ENCODE data around the gene THYN1.
"Not testable (repeated sequence)": the region's sequence is repeated elsewhere in the genome, so short reads cannot be mapped to it uniquely, and the experiment has no call there.

Gene THYN1

DNA sequence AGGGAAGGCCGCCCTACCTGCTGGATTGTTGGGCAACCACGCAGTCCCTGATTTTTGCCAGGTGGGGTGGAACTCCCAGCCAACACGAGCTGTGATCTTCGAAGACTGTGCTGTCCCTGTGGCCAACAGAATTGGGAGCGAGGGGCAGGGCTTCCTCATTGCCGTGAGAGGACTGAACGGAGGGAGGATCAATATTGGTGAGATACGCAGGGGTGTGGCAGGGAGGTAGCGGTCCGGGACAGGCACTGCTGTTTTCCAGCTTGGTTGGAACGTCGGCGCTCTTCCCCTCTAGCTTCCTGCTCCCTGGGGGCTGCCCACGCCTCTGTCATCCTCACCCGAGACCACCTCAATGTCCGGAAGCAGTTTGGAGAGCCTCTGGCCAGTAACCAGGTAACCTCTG lies 7.8 kb upstream of the THYN1 start:
- TF ChIP-seq ESRRG (CRISPR knock-in tag; IDR thresholded peaks at IDR 0.05): no peak
- TF ChIP-seq ZNF70 (CRISPR knock-in tag; IDR thresholded peaks at IDR 0.05): no peak
- TF ChIP-seq ZFP3 (CRISPR knock-in tag; IDR thresholded peaks at IDR 0.05): no peak
- TF ChIP-seq ZNF8 (CRISPR knock-in tag; IDR thresholded peaks at IDR 0.05): no peak
- no peak for TF ChIP-seq TCF4 (CRISPR knock-in tag; IDR thresholded peaks at IDR 0.05; ENCODE audit: borderline replicate concordance)
- TF ChIP-seq, protein P1, sequence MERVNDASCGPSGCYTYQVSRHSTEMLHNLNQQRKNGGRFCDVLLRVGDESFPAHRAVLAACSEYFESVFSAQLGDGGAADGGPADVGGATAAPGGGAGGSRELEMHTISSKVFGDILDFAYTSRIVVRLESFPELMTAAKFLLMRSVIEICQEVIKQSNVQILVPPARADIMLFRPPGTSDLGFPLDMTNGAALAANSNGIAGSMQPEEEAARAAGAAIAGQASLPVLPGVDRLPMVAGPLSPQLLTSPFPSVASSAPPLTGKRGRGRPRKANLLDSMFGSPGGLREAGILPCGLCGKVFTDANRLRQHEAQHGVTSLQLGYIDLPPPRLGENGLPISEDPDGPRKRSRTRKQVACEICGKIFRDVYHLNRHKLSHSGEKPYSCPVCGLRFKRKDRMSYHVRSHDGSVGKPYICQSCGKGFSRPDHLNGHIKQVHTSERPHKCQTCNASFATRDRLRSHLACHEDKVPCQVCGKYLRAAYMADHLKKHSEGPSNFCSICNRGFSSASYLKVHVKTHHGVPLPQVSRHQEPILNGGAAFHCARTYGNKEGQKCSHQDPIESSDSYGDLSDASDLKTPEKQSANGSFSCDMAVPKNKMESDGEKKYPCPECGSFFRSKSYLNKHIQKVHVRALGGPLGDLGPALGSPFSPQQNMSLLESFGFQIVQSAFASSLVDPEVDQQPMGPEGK (CRISPR knock-in tag; IDR thresholded peaks at IDR 0.05; ENCODE audit: borderline replicate concordance): no peak
- TF ChIP-seq BACH2 (CRISPR knock-in tag; IDR thresholded peaks at IDR 0.05; ENCODE audit: borderline replicate concordance): no peak
- no peak for TF ChIP-seq ZFP30 (CRISPR knock-in tag; IDR thresholded peaks at IDR 0.05)
- no peak for TF ChIP-seq PPARA (CRISPR knock-in tag; IDR thresholded peaks at IDR 0.05; ENCODE audit: borderline replicate concordance)
- no peak for ATAC-seq

DNA sequence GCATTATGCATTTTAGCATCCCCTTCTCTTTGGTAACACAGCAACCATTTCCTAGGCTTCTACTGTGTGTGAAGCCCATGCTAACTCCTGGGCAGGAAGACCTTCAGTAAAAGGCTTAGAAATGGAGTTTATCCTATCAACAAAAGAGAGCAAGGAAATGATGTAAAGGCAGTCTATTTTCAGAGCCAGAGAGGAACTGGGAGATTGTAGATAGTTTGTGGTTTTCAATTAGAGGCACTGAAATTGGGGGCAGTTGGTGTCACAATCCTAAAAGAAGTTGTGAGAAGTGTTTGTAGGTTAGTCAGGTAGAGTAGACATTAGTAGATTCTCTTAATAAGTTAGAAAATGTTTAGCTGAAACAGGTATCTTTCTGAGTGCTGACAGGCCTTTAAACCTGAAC lies 7.4 kb upstream of the THYN1 start:
- TF ChIP-seq ZFP3 (CRISPR knock-in tag; IDR thresholded peaks at IDR 0.05): no peak
- no peak for TF ChIP-seq ZFP30 (CRISPR knock-in tag; IDR thresholded peaks at IDR 0.05)
- TF ChIP-seq ZNF70 (CRISPR knock-in tag; IDR thresholded peaks at IDR 0.05): no peak
- no peak for ATAC-seq

DNA sequence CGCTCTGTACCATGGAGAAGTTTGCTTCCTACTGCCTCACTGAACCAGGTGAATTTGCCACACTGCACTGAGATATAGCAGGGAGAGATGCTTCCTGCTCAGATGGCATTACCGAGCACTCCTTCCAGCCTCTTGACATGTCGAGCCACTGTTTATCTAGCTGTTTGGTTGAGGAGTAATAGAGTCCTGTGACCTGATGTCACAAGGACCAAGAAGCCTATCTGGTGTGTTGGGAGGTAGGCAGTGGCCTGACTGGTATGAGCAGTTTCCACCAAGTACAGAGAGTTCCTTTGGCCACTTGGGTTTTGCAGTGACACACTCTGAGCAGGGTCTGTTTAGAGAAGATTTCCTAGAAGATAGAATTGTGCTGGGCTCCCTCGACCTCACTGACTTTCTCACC lies 5.4 kb upstream of the THYN1 start:
- TF ChIP-seq, protein P1 (CRISPR knock-in tag; IDR thresholded peaks at IDR 0.05; ENCODE audit: borderline replicate concordance): no peak
- TF ChIP-seq ZFP3 (CRISPR knock-in tag; IDR thresholded peaks at IDR 0.05) (no peak), ZNF70 (CRISPR knock-in tag; IDR thresholded peaks at IDR 0.05) (no peak), PPARA (CRISPR knock-in tag; IDR thresholded peaks at IDR 0.05; ENCODE audit: borderline replicate concordance) (no peak)
- ATAC-seq: no peak

DNA sequence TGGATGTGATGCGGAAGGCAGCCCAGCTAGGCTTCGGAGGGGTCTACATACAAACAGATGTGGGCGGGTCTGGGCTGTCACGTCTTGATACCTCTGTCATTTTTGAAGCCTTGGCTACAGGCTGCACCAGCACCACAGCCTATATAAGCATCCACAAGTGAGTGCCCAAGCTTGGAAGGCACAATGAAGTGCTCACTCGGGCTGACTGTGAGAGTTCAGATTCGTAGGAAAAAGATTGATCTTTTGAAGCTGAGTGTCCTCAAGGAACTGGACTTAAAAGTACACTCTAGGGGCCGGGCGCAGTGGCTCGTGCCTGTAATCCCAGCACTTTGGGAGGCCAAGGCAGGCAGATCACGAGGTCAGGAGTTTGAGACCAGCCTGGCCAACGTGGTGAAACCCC lies 3.9 kb upstream of the THYN1 start:
- ATAC-seq: no peak
- TF ChIP-seq, protein P1 (CRISPR knock-in tag; IDR thresholded peaks at IDR 0.05; ENCODE audit: borderline replicate concordance): no peak
- TF ChIP-seq, protein P2, sequence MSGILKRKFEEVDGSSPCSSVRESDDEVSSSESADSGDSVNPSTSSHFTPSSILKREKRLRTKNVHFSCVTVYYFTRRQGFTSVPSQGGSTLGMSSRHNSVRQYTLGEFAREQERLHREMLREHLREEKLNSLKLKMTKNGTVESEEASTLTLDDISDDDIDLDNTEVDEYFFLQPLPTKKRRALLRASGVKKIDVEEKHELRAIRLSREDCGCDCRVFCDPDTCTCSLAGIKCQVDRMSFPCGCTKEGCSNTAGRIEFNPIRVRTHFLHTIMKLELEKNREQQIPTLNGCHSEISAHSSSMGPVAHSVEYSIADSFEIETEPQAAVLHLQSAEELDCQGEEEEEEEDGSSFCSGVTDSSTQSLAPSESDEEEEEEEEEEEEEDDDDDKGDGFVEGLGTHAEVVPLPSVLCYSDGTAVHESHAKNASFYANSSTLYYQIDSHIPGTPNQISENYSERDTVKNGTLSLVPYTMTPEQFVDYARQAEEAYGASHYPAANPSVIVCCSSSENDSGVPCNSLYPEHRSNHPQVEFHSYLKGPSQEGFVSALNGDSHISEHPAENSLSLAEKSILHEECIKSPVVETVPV (CRISPR knock-in tag; IDR thresholded peaks at IDR 0.05): no peak
- TF ChIP-seq, protein P3, sequence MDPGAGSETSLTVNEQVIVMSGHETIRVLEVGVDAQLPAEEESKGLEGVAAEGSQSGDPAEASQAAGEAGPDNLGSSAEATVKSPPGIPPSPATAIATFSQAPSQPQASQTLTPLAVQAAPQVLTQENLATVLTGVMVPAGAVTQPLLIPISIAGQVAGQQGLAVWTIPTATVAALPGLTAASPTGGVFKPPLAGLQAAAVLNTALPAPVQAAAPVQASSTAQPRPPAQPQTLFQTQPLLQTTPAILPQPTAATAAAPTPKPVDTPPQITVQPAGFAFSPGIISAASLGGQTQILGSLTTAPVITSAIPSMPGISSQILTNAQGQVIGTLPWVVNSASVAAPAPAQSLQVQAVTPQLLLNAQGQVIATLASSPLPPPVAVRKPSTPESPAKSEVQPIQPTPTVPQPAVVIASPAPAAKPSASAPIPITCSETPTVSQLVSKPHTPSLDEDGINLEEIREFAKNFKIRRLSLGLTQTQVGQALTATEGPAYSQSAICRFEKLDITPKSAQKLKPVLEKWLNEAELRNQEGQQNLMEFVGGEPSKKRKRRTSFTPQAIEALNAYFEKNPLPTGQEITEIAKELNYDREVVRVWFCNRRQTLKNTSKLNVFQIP (CRISPR knock-in tag; IDR thresholded peaks at IDR 0.05; ENCODE audit: borderline replicate concordance, low read depth): no peak
- TF ChIP-seq BACH2 (CRISPR knock-in tag; IDR thresholded peaks at IDR 0.05; ENCODE audit: borderline replicate concordance) (no peak), TOX (CRISPR knock-in tag; IDR thresholded peaks at IDR 0.05; ENCODE audit: borderline replicate concordance) (no peak), PPARA (CRISPR knock-in tag; IDR thresholded peaks at IDR 0.05; ENCODE audit: borderline replicate concordance) (no peak), ZNF8 (CRISPR knock-in tag; IDR thresholded peaks at IDR 0.05) (no peak), CSDC2 (CRISPR knock-in tag; IDR thresholded peaks at IDR 0.05) (no peak), ESRRG (CRISPR knock-in tag; IDR thresholded peaks at IDR 0.05) (no peak), ZFP3 (CRISPR knock-in tag; IDR thresholded peaks at IDR 0.05) (no peak), ZC3H10 (CRISPR knock-in tag; IDR thresholded peaks at IDR 0.05) (no peak), TCF4 (CRISPR knock-in tag; IDR thresholded peaks at IDR 0.05; ENCODE audit: borderline replicate concordance) (no peak)
- TF ChIP-seq, protein P4, sequence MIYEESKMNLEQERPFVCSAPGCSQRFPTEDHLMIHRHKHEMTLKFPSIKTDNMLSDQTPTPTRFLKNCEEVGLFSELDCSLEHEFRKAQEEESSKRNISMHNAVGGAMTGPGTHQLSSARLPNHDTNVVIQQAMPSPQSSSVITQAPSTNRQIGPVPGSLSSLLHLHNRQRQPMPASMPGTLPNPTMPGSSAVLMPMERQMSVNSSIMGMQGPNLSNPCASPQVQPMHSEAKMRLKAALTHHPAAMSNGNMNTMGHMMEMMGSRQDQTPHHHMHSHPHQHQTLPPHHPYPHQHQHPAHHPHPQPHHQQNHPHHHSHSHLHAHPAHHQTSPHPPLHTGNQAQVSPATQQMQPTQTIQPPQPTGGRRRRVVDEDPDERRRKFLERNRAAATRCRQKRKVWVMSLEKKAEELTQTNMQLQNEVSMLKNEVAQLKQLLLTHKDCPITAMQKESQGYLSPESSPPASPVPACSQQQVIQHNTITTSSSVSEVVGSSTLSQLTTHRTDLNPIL (CRISPR knock-in tag; IDR thresholded peaks at IDR 0.05; ENCODE audit: low read depth): no peak
- TF ChIP-seq, protein P5, sequence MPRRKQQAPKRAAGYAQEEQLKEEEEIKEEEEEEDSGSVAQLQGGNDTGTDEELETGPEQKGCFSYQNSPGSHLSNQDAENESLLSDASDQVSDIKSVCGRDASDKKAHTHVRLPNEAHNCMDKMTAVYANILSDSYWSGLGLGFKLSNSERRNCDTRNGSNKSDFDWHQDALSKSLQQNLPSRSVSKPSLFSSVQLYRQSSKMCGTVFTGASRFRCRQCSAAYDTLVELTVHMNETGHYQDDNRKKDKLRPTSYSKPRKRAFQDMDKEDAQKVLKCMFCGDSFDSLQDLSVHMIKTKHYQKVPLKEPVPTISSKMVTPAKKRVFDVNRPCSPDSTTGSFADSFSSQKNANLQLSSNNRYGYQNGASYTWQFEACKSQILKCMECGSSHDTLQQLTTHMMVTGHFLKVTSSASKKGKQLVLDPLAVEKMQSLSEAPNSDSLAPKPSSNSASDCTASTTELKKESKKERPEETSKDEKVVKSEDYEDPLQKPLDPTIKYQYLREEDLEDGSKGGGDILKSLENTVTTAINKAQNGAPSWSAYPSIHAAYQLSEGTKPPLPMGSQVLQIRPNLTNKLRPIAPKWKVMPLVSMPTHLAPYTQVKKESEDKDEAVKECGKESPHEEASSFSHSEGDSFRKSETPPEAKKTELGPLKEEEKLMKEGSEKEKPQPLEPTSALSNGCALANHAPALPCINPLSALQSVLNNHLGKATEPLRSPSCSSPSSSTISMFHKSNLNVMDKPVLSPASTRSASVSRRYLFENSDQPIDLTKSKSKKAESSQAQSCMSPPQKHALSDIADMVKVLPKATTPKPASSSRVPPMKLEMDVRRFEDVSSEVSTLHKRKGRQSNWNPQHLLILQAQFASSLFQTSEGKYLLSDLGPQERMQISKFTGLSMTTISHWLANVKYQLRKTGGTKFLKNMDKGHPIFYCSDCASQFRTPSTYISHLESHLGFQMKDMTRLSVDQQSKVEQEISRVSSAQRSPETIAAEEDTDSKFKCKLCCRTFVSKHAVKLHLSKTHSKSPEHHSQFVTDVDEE (CRISPR knock-in tag; IDR thresholded peaks at IDR 0.05): no peak

DNA sequence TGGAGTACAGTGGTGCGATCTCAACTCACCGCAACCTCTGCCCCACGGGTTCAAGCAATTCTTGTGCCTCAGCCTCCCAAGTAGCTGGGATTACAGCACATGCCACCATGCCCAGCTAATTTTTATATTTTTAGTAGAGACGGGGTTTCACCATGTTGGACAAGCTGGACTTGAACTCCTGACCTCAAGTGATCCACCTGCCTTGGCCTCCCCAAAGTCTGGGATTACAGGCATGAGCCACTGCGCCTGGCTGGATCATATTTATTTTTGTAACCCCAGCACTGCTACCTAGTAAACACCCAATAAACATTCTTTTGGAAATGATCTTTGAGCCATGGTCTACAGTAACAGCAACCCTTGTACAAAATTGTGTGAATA lies 2.0 kb upstream of the THYN1 start:
- not testable (repeated sequence) for ATAC-seq

All from SK-N-SH treated with all-trans-retinoic acid at 6 μM for 48 hours (cell line).